RWPE1 (cell line): ENCODE results near the gene NCOA1.

Experiments
- CTCF ChIA-PET: fragments of 350-600 bp; sonication (Branson Sonifier 250); formaldehyde crosslinking; extraction: SDS; loops from one replicate; lab custom pipeline; 2021; lab: Yijun Ruan, JAX
- POLR2A ChIA-PET: fragments of 400-600 bp; formaldehyde crosslinking; extraction: SDS; loops from one replicate; lab custom pipeline; 2020; ENCODE audit warnings: antibody characterized with exemption; ENCODE audit not compliant: low non-redundant PET; lab: Yijun Ruan, JAX
- DNase-seq: peaks from one replicate; pipeline ENCODE4 v3.0.0; 2012; ENCODE audit warnings: low spot score
- H3K27ac ChIP-seq: fragments of 450-650 bp; 2 replicates; pipeline ENCODE4 v1.5.1; 2017
- TF ChIP-seq, protein P1 (sequence below): fragments of 450-650 bp; conservative IDR thresholded peaks from 2 replicates; pipeline ENCODE4 v1.5.1; 2017; ENCODE audit warnings: low read depth, mild to moderate bottlenecking

Gene NCOA1

DNA sequence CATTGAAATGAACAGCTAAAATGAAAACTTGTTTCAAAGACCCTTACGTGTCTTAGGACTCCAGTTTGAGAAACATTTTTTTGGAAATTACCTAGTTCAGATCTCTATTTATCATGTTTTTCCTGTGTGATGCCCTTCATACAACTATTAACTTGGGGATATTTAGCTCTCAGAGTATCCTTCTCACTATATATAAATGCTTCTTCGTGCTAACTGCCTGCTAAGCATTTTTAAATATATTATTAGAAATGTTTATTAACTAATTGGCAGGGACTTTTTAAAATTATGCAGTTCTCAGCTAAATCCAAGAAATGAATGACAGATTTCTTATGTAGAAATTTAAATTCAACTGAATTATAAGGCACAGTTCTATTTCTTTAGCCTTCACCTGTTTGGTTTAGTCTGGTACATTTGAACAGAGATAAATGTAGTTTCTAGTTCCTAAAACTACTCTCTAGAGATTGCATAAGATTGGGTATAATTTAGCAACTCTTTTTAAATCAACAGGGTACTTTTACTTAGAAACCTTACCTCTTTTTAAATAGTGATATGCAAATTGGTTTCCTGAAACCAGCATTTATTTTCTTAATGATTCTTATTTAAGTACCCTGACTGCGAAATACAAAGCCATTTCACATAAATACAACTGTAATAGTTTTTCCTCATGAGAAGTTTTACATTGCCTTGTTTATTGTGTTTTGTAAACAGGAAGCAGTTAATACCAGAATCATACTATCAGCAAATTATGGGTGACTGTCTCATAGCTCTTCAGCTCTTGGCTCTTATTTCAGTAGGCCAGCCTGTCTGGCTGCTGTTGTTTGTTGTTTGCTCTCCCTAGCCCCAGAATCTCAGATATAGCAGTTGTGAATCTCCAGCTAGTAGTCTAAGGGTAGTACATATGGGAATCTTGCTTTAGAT is 161.5 kb downstream of the NCOA1 start:
- H3K27ac ChIP-seq = no peak overlapping the region
- no peak for DNase-seq
- TF ChIP-seq, protein P1, sequence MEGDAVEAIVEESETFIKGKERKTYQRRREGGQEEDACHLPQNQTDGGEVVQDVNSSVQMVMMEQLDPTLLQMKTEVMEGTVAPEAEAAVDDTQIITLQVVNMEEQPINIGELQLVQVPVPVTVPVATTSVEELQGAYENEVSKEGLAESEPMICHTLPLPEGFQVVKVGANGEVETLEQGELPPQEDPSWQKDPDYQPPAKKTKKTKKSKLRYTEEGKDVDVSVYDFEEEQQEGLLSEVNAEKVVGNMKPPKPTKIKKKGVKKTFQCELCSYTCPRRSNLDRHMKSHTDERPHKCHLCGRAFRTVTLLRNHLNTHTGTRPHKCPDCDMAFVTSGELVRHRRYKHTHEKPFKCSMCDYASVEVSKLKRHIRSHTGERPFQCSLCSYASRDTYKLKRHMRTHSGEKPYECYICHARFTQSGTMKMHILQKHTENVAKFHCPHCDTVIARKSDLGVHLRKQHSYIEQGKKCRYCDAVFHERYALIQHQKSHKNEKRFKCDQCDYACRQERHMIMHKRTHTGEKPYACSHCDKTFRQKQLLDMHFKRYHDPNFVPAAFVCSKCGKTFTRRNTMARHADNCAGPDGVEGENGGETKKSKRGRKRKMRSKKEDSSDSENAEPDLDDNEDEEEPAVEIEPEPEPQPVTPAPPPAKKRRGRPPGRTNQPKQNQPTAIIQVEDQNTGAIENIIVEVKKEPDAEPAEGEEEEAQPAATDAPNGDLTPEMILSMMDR = no peak
- CTCF ChIA-PET = no interaction called here
- POLR2A ChIA-PET = no interaction called here

DNA sequence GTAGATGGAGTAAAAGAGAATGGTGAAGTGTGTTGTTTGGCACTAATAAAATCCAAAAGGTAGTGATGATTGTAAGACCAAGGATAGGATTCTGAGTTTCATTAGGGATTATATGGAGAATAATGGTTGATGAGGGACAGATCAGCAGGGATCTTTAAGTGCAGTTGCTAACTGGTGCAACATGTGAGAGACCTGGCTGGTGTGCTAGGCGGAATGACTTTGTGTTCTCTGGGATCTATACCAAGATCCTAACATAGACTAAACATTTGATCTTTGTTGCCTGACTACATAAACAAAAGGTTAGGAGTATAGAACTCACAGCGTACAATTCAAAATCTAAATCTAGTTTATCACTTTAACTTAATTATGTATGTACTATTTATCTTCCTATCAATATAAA is 166.8 kb downstream of the NCOA1 start:
- ChIA-PET POLR2A (no interaction called here), CTCF (no interaction called here)
- DNase-seq = no peak
- H3K27ac ChIP-seq = no peak overlapping the region
- TF ChIP-seq, protein P1 = no peak

DNA sequence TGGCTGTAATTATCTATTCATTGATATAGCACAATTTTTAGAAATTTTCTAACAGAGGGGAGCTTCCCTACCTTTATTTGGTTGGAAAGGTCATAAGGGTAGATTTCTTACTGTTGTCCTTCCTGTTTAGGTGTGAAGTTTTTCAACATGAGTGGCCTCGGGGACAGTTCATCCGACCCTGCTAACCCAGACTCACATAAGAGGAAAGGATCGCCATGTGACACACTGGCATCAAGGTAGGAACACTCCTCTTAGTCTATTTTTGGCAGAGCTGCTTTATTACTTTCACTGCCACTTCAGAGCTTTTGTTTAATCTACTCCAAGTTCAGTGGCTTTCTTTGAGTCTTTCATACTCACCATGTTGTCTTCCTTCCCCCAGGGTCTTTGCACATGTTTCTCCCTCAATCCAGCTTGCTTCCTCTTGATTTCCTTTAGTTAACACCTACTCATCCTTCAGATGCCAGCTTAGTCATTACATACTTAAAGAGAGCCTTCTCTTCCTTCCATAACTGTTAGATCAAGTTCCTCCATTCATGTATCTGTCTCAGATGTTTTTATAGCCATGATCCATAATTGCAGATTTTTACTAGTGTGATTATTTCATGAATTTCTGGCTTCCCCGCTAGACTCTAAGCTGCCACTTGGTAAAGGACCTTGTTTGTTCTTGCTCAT is 167.6 kb downstream of the NCOA1 start:
- no peak for DNase-seq
- CTCF ChIA-PET = no interaction called here
- POLR2A ChIA-PET = no interaction called here
- no peak overlapping the region for H3K27ac ChIP-seq
- TF ChIP-seq, protein P1 = no peak

DNA sequence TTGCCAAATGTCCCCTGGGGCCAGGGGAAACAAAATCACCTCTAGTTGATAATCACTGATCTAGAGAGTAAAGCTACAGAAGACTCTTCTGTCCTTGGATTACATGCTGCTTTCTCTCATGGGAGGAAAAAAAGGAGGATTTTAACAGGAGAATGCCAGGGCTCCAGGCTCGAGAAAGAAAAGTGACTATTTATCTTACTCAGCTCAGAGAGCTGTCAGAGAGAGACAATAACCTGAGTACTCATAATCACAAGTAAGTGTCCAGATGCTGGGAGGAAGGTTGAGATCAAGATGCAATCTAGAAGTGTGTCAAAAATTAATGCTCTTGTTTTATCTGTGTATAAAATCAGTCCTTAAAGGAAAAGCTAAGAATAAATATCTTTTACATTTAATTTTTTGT is 168.8 kb downstream of the NCOA1 start:
- POLR2A ChIA-PET = no interaction called here
- CTCF ChIA-PET = no interaction called here
- TF ChIP-seq, protein P1 = no peak
- H3K27ac ChIP-seq = no peak overlapping the region
- DNase-seq = no peak

DNA sequence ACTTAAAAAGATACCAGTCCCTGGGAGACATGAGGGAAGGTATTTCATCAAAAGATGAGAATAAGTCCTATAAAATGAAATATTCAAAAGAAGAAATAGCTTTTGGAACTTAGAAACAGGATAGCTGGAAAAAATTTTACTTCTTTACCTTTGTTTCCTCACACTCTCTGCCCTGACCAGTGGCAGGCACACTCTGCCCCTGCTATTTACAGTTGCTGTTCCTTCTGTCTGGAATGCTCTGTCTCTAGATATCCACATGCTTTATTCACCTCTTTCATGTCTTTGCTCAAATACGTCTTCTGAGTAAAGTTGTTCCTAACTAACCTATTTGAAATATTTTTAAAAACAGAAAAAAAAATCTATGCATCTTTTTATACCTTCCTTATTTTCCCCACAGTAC is 176.5 kb downstream of the NCOA1 start:
- no peak for DNase-seq
- ChIA-PET POLR2A (no interaction called here), CTCF (no interaction called here)
- no peak overlapping the region for H3K27ac ChIP-seq
- TF ChIP-seq, protein P1 = no peak

DNA sequence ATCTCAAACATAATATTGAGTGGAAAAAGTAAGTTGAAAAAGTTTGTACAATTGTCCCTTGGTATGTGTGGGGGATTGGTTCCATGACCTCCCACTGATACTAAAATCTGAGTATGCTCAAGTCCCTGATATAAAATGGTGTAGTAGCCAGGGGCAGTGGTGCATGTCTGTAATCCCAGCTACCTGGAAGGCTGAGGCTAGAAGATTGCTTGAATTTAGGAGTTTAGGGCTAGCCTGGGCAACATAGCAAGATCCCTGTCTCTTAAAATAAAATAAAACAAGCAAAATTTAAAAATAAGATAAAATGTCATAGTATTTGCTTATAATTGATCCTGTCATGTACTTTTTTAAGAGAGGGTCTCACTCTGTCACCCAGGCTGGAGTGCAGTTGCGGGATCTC is 180.2 kb downstream of the NCOA1 start:
- TF ChIP-seq, protein P1 = no peak
- H3K27ac ChIP-seq = no peak overlapping the region
- ChIA-PET CTCF (interaction anchor here (0.5 kb wide), 1 partner anchor 545 kb away, joined by 3 read pairs; no protein-coding TSS in a partner anchor), POLR2A (no interaction called here)
- no peak for DNase-seq
